ENCODE measurements around the gene CHN2.

- peak in 3 of 6 experiments; percentile 19 to 27 (median 21) for TF ChIP-seq CTCF (IDR thresholded peaks at IDR 0.05)
- TF ChIP-seq POLR2A (IDR thresholded peaks at IDR 0.05) = no peak
- no peak for TF ChIP-seq EP300 (IDR thresholded peaks at IDR 0.05)
Observed at GRCh38 chr7:29345590-29345989, 151.0 kb downstream of the CHN2 start.

Data from upper lobe of left lung (tissue), 4 donors.